GM18951 (cell line): ENCODE data around the gene TOB1.
"Not testable (repeated sequence)": the region's sequence is repeated elsewhere in the genome, so short reads cannot be mapped to it uniquely, and the experiment has no call there.

Experiments used
- POLR2A ChIP-seq: IDR thresholded peaks from 4 replicates; pipeline ENCODE4 v1.6.1; 2011; ENCODE audit warnings: mild to moderate bottlenecking; ENCODE audit not compliant: insufficient read length, insufficient read depth; ENCODE audit errors: extremely low read depth
- in situ Hi-C: fragments of 300-500 bp; cut with MboI; formaldehyde crosslinking; loops from one replicate; pipeline ENCODE4 v1.12.0; 2022; ENCODE audit warnings: low sequenced_read_pairs, mixed read lengths, inconsistent platforms; ENCODE audit not compliant: unreplicated experiment

TOB1 gene

DNA sequence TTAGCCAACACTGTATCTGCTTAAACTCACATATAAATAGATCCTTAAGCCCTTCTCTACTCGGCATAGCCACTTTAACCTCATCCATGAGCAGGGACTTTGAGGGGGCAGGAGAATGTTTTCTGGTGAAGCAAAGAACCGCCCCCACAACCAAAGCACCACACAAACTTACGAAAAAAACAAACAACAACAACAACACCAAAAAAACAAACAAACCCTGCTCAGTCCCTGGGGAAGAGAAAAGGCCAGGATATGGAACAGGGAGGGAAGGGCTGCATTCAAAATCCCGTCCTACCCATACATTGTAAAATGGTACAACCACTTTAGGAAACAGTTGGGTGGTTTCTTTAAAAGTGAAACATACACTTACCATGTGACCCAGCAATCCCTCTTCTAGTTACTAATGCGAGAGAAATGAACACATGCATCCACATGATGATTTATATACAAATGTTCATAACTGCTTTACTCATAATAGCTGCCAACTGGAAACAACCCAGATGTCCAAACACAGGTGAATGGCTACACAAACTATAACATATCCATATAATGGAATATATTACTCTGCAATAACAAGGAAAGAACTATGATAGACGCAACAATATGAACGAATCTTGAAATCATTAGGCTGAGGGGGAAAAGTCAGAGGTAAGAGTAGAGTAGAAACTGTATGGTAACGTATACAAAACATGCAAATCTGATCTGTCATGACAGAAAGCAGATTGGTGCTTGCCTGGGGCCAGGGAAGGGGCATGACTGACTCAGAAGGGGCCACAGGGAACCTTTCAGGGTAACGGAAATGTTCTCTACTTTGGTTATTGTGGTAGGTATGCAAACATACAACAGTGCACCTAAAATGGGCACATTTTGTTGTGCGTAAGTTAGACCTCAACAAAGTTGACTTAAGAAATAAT is 37.7 kb upstream of the TOB1 start:
- TF ChIP-seq POLR2A, result no peak
- in situ Hi-C loops, result no loop called here

DNA sequence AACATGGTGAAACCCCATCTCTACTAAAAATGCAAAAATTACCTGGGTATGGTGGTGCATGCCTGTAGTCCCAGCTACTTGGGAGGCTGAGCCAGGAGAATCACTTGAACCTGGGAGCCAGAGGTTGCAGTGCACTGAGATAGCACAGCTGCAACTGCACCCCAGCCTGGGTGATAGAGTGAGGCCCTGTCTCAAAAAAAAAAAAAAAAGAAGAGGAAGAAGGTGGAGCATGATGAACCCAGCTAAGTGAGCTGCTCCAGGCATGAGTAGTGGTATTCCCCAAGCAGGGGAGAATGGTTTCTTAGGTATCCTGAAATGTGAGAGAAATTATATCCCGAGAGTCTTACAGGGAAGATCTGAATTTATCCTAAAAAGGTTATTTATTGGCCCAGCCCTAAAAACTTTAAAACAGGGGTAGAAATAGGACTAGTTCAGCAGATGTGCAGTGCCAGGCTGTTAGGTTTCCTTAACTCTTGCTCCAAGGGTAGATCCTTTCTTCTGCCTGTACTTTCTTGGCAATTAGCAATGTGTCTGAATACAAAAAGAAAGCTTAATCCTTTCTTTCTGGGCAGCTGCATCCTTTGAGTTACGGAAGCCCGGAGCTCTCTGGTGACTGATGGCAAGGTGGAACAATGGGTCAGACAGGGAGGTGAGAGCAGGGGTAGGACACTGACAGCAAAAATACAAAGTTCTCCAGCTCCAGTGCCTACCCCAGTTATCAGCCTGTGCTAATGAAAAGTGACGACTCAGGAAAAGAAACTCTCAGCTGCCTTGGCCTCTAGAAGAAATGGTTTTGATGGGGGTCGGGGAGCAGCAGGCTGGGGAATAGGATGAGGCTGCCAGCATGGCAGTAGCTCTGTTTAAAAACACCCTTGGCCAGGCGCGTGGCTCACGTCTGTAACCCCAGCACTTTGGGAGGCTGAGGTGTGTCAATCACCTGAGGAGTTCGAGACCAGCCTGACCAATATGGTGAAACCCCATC is 36.5 kb upstream of the TOB1 start:
- no peak for TF ChIP-seq POLR2A
- in situ Hi-C loops, result no loop called here

GRCh38 chr17:50900383-50900892 is 34.3 kb upstream of the TOB1 start:
- in situ Hi-C loops, result no loop called here
- no peak for TF ChIP-seq POLR2A

- in situ Hi-C loops, result no loop called here
Observed at GRCh38 chr17:50899559-50900319, 33.6 kb upstream of the TOB1 start.

GRCh38 chr17:50899005-50899460 is 32.9 kb upstream of the TOB1 start:
- in situ Hi-C loops, result no loop called here
- no peak for TF ChIP-seq POLR2A

More at GRCh38 chr17:50899559-50900319, 33.6 kb upstream of the TOB1 start:
- TF ChIP-seq POLR2A, result no peak

DNA sequence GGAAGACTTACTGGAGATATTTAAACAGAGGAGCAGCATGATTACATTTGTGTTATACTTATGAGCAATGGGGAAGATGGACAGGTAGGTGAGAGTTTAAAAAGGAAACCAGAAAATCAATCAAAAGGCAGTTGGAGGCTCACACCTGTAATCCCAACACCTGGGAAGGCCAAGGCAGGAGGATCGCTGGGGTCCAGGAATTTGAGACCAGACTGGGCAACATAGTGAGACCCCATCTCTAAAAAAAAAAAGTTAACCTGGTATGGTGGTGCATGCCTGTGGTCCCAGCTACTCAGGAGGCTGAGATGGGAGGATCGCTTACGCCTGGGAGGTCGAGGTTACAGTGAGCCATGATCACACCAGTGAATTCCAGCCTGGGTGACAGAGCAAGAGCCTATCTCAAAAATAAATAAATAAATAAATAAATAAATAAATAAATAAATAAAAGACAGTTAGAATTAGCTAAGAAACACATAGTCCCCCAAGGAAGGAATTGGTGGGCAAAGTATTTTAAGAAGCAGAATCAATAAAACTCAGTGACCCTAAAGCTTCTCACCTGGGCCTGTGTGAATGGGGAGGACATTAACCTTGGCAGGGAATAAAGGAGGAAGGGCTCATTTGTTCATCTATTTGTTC is 32.3 kb upstream of the TOB1 start:
- TF ChIP-seq POLR2A, result no peak
- in situ Hi-C loops, result no loop called here

DNA sequence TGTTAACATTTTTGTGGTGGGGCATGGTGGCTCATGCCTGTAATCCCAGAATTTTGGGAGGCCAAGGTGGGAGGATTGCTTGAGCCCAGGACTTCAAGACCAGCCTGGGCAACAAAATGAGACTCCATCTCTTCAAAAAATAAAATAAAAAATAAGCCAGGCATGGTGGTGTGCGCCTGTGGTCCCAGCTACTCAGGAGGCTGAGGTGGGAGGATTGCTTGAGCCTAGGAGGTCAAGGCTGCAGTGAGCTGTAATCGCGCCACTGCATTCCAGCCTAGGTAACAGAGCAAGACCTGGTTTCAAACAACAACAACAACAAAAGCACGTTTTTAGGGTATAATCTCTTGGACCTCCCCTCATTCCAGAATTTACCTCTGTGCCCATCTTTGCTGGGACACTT is 28.4 kb upstream of the TOB1 start:
- in situ Hi-C loops, result not testable (repeated sequence)

GRCh38 chr17:50893183-50893993 is 27.2 kb upstream of the TOB1 start:
- TF ChIP-seq POLR2A, result no peak
- in situ Hi-C loops, result no loop called here

DNA sequence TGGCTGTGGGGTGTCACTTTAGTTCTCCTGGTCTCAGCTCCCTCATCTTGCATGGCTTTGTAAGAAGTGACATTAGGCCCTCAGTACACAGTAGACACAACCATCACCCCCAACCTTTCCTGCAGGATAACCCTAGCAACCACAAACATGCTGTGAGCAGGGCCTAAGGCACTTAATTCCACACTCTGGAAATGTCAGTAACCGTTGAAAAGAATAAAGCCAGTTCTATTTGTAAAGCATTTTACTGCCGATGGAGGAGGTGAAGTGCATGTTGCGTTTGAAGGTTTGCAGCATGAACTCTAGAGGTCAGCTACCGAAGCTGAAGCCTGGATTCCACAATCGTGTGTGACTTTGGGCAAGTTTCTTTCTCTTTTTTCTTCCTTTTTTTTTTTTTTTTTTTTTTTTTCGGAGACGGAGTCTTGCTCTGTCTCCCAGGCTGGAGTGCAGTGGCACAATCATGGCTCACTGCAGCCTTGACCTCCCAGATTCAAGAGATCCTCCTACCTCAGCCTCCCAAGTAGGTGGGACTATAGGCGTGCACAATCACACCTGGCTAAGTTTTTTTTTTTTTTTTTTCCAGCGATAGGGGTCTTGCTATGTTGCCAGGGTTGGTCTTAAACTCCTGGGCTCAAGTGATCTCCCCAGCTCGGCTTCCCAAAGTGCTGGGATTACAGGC is 26.1 kb upstream of the TOB1 start:
- TF ChIP-seq POLR2A, result no peak
- in situ Hi-C loops, result no loop called here

- TF ChIP-seq POLR2A, result no peak
- in situ Hi-C loops, result no loop called here
Observed at GRCh38 chr17:50891577-50891989, 25.4 kb upstream of the TOB1 start.

GRCh38 chr17:50890675-50891516 is 24.7 kb upstream of the TOB1 start:
- no peak for TF ChIP-seq POLR2A
- in situ Hi-C loops, result no loop called here
